HT1080 (cell line): Measurements from ENCODE around the gene ALDH7A1. TPM values are rescaled to one million over a fixed set of nuclear protein-coding genes. Genes with fewer than 3 reads are reported as not detected.

Source experiments
- DNase-seq: peaks from one replicate; pipeline ENCODE4 v3.0.0-alpha.2; 2015; ENCODE audit warnings: low read depth
- total RNA-seq: library from RNA; depleted of rRNA; stranded (reverse); fragments of >200 nt; shearing (Covaris generic); gene quantifications from 2 replicates; pipeline ENCODE4 v1.2.3, GENCODE V29; 2014

The ALDH7A1 gene
- total RNA-seq, 1 experiment from 2014 or later, result 46.2 TPM

DNA sequence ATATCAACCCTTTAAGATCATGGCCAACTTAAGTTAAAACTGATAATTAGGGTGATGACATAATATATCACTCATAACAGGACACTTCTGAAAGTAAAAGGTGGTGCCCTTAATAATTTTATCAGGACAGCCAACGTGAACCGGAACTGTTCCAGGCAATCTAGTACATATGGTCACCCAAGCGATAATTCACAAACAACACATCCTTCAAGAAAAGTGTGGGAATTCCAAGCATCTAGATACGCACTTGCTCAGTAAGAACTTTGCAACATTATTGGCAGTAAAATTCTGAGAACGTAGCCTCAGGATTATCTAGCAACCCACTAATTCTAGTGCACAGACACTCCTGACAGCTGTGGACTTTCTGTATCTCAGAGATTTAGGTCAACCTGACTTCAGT, 85.7 kb downstream of the ALDH7A1 start:
- DNase-seq, result no peak

DNA sequence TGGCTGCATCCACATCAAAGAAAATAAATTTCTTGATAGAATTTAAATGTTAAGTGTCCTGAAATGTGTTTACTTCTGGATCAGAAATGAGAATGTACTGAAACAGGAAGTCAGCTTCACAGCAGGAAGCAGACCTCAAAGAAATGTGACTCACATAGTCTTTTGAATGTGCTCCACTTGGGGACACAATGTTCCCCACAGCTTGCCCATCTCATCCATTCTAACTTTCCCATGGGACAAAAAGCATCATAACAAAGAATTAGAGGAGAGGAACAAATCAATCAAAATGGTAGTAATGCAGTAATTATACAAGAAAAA, 86.1 kb downstream of the ALDH7A1 start:
- peak; percentile 54 for DNase-seq

DNA sequence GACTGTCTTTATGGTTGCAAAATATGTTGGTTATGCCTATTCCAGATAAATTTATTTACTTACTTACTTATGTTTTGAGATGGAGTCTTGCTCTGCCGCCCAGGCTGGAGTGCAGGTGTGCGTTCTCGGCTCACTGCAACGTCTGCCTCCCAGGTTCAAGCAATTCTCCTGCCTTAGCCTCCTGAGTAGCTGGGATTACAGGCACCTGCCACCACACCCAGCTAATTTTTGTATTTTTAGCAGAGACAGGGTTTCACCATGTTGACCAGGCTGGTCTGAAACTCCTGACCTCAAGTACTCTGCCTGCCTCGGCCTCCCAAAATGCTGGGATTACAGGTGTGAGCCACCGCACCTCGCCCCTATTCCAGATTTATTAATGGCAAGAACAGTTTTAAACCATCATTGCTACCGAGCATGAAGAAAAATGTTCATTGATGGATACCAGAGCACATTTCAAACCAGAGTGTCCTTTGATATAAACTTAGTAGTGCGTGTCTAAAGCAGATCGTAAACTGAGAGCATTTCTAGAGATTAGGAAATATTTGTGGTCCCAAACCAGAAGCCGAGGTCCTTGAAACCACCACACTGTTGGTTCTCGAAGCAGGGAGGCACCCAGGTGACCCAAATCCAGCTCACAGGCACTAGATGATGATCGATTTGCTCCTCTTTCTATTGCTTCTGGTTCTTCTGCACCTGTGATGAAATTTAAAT, 86.6 kb downstream of the ALDH7A1 start:
- DNase-seq, result peak; percentile 4

DNA sequence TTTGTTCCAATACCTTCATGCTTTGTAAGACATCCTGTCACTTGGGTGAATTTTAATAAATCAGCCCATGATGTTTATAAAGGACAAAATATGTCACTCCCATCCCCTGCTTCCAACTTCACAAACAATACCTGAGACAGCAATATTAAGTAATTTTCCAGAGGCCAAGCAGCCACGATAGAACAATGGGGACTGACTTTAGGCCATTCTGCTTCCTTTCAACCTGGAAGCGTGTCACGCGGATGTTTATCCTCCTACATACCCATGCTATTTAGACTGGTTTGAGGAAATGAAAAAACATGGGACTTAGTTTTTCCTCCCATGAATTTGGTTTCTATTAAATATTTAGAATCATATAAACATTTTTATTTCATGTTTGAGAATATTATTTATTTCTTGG, 88.9 kb downstream of the ALDH7A1 start:
- no peak for DNase-seq

DNA sequence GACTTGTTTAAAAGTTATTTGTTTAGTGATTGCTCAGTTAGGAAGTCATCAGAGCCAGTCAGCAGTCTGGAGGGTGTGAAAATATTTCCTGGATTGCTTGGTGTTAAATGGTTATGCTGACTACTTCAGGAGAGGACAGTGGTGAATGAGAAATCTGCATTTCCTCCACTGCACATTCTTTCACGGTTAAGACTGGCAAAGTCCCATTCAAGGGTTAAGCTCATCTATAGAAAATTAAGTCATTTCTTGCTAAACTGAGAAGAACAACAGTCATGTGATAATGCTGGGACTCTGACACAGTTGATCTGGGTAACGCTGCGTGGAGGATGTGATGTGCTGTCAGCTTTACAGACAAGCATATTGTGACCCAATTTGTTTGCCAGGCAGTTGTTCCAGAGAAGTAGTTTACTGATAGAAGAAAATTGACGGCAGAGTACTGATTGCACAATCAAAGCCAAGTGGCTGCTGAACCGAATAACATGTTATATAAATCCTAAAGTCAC, 91.4 kb downstream of the ALDH7A1 start:
- DNase-seq, result peak; percentile 20

DNA sequence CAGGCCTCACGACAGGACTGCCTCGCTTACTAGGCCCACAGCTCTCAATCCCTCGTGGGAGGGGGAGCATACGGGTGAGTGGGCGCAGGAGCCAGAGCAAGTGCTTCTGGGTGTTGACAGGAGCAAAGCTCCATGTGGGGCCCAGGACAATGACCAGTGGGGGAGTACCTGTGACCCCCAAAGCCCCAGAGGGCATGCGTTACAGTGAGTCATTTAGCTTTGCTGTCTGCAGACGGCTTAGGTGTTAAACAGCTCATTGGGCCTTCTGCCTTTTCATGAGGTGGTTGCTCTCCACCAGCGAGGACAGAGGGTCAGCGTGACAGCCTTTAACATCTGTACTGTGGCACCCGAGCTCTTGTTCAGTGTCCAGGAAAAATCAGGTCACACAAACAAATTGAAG, 93.6 kb downstream of the ALDH7A1 start:
- DNase-seq, result no peak

DNA sequence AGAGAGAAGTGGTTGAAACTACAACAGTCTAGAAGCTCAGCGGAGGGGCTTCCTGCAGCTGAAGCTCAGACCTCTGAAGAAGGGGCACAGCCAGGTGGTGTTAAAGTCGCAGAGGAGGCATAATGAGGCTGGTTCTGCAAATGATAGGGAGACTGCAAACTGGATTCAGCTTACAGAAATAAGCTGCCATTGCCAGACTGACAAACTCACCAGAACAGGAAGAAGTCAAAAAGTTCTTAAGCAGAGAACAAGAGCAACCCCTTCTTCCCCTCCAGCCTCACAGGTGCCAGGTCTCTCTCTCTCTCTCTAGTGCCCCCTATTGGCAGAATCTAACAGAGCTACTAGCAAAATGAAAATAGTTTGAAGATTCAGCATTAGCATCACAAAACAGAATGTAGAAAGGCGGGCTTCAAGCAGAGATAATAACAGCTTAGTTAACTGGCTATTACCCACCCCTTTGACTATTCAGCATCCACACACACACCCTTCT, 95.1 kb downstream of the ALDH7A1 start:
- peak; percentile 18 for DNase-seq

DNA sequence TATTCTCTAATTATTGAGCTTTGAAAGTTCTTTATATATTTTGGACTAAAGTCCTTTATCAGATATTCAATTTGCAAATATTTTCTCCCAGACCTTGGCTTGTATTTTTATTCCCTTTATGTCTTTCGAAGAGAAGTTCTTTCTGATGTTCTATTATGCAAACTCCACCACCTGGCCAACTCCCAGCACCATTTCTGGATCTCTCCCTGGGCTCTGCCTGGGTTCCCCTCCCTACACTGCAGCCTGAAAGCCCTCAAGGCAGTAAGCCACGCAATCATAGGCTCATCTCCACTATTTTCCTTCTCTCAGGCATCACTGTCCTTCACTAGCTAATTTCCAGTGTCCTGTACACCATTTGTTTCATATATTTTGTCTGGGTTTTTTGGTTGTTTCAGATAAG, 95.7 kb downstream of the ALDH7A1 start:
- DNase-seq, result no peak

DNA sequence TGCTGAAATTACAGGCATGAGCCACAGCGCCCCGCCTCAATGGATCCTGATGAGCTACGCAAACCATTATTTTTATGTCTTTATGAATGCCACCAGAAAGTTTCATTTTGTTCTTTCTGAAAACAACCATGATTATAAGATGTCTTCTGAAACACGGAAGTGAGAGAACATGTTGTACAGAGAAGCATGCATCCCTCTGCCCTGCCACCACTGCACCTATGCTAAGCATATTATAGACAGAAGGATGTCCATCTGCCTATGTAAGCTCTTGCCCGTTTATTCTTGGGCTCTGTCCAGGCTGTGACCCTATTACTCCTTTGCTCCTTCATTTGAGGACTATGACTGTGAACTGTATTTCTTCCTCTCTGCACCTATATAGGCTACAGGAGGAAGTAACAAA, 97.5 kb downstream of the ALDH7A1 start:
- DNase-seq, result no peak

DNA sequence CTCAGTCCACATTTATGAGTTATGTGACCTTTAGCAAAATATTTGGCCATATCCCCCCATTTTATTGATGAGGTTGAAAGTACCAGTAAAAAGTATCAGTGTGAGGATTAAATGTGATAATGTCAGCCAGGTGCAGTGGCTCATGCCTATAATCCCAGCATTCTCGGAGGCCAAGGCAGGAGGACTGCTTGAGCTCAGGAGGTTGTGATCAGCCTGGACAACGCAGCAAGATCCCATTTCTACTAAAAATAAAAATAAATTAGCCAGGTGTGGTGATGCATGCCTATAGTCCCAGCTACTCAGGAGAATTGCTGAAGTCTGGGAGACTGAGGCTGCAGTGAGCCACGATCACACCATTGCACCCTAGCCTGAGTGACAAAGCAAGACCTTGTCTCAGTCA, 100.6 kb downstream of the ALDH7A1 start:
- no peak for DNase-seq

DNA sequence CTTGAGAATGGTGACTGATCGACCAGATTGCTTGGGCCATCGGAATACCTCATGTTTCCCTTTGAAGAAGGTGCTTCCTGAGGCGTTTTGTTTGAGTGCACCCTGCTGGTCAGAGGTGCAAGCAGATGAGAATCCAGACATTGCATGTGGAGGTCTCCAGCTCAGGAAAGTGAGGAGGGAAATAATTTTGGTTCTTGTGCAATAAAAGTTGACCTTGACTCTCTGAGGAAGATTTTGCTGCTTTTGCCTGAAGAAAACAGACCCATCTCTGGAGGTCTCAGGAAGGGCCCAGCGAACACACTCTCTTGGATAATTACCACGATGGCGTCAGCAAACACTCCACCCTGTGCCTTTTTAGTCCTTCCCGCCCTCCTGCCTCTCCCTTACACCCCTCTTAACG, 102.1 kb downstream of the ALDH7A1 start:
- no peak for DNase-seq

DNA sequence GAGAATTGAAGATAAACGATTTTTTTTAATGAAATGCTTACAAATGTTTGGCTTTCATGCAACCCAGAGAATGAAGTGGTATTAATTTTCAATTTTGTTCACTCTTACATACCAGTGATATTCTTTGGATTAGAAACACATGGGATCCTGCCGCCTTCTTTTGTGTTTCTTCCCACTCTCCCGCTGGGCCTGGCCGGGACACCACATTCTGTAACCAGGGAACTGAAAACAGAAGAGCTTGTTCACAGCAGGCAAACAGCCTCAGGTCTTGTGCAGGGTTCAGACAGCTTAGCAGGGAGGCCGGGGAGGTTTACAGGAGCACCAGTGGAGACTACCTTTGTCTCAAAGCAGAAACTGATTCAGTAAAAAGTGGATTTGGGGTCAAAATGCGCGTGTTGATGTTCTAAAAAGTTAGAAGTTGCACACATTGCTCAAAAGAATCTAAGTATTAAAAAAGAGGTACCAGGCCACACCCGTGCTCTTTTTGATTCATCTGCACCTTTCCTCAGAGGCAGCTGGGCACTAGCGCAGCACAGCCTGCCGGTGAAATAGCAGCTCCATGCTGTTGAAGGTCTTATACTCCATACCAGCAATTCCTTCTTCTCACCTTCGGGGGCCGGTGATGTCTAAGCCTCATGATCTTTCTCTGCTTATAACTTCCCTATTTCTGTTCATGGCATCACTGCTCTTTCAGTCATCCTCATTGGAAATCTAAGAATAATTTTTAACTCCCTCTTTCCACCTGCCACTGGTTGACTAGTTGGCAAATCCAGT, 104.7 kb downstream of the ALDH7A1 start:
- no peak for DNase-seq

DNA sequence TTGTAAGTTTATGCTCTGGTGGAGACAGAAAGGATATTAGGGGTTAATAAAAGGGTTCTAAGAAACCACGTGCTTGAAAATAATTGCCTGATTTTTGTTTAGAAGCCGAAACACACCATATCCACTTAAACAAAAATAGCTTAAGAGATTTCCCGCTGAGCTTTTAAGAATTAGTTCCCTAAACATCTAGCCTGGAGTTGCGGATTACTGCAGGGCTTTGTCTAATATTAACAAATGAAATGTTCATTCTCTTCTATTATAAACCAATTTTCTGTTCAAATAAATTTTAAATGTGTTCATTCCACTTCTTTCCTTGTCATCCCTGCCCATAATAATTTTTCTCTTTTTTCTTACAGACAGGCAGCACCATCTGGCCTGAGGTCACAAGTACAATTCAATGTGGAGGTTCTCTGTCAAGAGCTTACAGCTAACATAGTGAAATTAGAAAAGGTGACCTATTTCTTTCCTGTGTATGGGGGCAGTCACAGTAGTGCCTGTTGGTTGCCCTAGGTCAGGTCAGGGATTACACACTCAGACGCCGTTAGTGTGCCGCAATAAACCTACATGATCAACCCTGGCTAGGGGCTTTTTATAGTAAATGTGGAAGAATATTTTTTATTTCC, 106.5 kb downstream of the ALDH7A1 start:
- no peak for DNase-seq

DNA sequence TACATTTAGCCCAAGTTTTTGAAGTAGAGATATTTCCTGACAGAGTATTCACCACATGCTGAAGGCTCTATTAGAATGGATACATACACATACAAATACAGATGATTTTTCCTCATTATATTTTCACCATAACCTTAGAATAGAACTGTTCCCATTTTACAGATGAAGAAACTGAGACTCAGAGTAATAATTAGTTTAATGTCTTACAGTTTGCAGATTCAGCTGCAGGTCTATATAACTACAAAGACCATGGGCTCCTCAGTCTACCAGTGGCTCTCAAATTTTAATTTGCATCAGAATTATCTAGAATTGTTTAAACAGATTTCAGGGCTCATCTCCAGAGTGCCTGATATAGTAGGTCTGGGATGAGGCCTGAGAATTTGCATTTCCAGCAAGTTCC, 107.4 kb downstream of the ALDH7A1 start:
- DNase-seq, result no peak

DNA sequence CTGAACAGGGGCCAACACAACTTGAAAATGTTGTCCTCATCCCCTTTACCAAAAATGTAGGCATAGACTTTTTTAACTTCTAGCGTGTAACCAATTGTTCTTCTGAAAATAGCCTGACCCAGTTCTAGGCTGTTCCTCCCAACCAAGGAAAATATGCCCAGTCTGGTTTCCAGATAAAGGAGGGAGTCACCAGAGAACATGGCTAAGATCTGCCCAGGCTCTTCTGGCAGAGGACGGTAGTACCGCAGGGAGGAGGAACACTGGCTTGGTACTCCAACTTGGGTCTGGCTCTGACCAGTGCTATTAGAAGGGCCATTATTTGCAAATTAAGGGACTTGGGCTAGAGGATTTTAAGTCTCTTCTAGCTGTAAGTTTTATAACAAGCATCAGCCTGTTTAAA, 108.7 kb downstream of the ALDH7A1 start:
- no peak for DNase-seq

DNA sequence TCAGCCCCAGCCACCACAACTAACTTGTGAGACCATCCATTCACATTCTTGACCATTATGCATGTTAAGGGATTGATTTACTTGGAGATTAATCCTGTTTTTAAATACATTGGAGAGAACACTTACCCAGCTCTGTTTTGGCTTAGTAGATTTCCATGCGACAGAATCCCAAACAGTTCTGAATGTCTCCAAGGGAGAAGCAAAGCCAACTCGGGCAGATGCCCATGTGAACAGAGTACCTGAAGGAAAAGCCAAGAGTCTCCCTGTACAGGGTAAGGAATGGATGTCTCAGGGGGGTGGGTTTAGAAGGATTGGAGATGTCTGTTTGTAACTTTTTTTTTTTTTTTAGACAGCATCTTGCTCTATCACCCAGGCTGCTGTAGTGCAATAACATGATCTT, 110.8 kb downstream of the ALDH7A1 start:
- DNase-seq, result no peak

DNA sequence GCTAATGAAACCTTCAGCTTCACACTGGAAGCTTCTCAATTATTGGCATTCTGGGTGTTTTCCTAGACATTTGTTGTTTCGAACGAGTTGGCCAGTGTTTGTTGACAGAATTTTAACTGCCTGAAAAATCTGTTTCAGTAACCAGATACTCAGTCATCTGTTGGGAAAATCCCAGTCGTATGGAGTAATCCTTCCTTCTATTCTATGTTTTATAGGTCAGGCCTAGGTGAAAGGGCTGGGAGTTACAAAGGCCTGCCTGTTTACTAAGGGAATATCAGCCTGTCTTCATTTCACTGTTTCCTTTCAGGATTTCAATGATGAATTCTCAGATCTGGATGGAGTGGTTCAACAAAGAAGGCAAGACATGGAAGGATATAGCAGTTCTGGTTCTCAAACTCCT, 111.9 kb downstream of the ALDH7A1 start:
- no peak for DNase-seq

DNA sequence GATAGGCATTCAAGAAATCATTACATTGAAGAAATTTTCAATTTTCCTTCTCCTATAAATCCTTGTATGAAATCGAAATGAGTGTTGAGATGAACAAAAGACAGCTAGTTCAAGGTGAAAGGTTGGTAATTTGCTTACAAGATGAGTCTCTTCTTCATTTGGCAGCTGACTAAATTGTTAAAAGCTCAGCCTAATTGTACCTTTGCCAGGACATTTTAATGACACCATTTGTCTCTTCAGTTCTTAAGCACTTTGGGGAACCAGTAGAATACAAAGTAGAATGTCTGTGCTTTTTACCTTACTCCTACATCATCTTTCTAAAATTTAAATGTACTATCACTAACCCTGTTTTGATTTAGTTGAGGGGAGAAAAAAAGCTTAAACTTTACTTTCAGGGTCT, 112.4 kb downstream of the ALDH7A1 start:
- no peak for DNase-seq

DNA sequence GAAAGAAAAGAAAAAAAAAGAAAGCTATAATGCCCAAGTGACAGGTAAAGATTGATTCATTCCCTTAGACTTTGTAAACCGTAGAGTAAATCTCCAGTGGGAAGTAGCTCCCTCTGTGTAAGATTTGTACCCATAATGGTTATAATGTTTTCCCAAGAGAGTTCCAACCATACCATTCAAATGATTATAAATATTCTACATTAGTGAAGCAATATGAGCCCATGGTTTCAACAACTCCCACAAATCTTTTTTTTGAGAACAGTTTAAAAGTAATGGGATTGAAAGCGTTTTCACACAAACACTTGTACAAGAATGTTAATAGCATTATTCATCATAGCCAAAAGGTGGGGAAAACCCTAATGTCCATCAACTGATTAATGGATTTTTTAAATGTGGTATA, 113.8 kb downstream of the ALDH7A1 start:
- DNase-seq, result no peak
